ENCODE results near the gene RGS6.
"Not testable (repeated sequence)": the region's sequence is repeated elsewhere in the genome, so short reads cannot be mapped to it uniquely, and the experiment has no call there.

RGS6 gene

GRCh38 chr14:71932229-71932981, at the start of gene RGS6:
TSS of gene RGS6 (plus strand) at chr14:71932429.
- Histone ChIP-seq H3K4me1 (ENCODE audit: control insufficient read depth in 1 of 2, insufficient read depth in 1 of 2, low read depth in 1 of 2, low read length in 1 of 2) (no peaks in the 10 kb centered on the region), H3K27me3 (peaks cover 84% of the 10 kb centered on the region), H3K4me3 (ENCODE audit: low read depth in 1 of 2, low read length in 1 of 2) (no peak within 1 kb of the TSS), H3K9me3 (no peaks in the 10 kb centered on the region), H3K27ac (no peak within 1 kb of the TSS), H3K36me3 (no peaks in the 10 kb centered on the region)
- TF ChIP-seq, protein P1, sequence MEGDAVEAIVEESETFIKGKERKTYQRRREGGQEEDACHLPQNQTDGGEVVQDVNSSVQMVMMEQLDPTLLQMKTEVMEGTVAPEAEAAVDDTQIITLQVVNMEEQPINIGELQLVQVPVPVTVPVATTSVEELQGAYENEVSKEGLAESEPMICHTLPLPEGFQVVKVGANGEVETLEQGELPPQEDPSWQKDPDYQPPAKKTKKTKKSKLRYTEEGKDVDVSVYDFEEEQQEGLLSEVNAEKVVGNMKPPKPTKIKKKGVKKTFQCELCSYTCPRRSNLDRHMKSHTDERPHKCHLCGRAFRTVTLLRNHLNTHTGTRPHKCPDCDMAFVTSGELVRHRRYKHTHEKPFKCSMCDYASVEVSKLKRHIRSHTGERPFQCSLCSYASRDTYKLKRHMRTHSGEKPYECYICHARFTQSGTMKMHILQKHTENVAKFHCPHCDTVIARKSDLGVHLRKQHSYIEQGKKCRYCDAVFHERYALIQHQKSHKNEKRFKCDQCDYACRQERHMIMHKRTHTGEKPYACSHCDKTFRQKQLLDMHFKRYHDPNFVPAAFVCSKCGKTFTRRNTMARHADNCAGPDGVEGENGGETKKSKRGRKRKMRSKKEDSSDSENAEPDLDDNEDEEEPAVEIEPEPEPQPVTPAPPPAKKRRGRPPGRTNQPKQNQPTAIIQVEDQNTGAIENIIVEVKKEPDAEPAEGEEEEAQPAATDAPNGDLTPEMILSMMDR (IDR thresholded peaks at IDR 0.05) = no peak

DNA sequence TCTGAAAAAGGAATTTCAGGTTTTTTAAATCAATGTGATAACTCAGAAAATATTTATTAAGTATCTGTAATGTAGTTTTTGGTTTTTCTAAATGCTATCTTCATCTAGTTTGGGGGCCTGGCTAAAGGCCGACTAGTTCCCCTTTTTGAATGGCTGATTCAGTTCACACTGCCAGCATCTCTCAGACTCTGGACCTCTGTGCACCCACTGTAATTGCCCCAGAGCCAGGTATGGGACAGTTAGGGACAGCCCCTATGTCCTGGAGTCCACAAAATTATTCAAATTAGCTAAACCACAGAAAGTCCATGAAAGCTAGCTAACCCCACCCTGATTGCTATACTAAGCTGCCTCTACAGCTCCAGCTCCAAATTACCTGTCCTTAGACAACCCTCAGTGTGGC, 49.1 kb upstream of the RGS6 start:
- no peaks in the 10 kb centered on the region for H3K27me3 ChIP-seq
- TF ChIP-seq, protein P1 (IDR thresholded peaks at IDR 0.05) = no peak
- no peaks in the 10 kb centered on the region for H3K4me1 ChIP-seq (ENCODE audit: control insufficient read depth in 1 of 2, insufficient read depth in 1 of 2, low read depth in 1 of 2, low read length in 1 of 2)
- no peak overlapping the region for H3K27ac ChIP-seq
- no peaks in the 10 kb centered on the region for H3K36me3 ChIP-seq
- H3K9me3 ChIP-seq = no peaks in the 10 kb centered on the region
- H3K4me3 ChIP-seq (ENCODE audit: low read depth in 1 of 2, low read length in 1 of 2) = no peak overlapping the region

- Histone ChIP-seq H3K36me3 (no peaks in the 10 kb centered on the region), H3K27me3 (no peaks in the 10 kb centered on the region), H3K4me1 (ENCODE audit: control insufficient read depth in 1 of 2, insufficient read depth in 1 of 2, low read depth in 1 of 2, low read length in 1 of 2) (no peaks in the 10 kb centered on the region), H3K27ac (no peak overlapping the region), H3K4me3 (ENCODE audit: low read depth in 1 of 2, low read length in 1 of 2) (no peak overlapping the region), H3K9me3 (no peaks in the 10 kb centered on the region)
- TF ChIP-seq, protein P1 (IDR thresholded peaks at IDR 0.05) = no peak
Measured at GRCh38 chr14:71885301-71885700, 46.9 kb upstream of the RGS6 start.

GRCh38 chr14:71887802-71888201, 44.4 kb upstream of the RGS6 start:
- not testable (repeated sequence) for H3K27me3 ChIP-seq; H3K4me1 ChIP-seq (ENCODE audit: control insufficient read depth in 1 of 2, insufficient read depth in 1 of 2, low read depth in 1 of 2, low read length in 1 of 2); H3K4me3 ChIP-seq (ENCODE audit: low read depth in 1 of 2, low read length in 1 of 2); H3K9me3 ChIP-seq; H3K27ac ChIP-seq; H3K36me3 ChIP-seq

DNA sequence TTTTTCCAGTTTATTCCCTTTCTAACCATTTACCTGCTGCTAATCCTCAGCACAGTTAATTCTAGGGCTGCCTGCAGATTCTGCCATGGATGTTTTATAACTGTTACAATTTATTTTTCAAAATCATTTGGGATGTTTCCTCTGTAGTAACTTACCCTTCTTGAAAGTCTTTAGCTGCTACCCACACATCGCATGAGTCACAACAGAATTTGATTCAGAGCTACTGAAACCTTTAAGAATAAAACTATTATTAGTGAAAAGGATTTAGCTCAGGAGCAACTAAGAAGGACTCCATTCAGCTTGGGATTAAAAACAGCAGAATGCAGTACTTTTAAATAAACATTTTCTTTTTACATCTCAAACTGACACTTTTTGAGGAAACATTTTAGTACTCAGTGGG, 41.7 kb upstream of the RGS6 start:
- H3K36me3 ChIP-seq = no peaks in the 10 kb centered on the region
- no peaks in the 10 kb centered on the region for H3K27me3 ChIP-seq
- H3K9me3 ChIP-seq = no peaks in the 10 kb centered on the region
- no peak overlapping the region for H3K27ac ChIP-seq
- H3K4me1 ChIP-seq (ENCODE audit: control insufficient read depth in 1 of 2, insufficient read depth in 1 of 2, low read depth in 1 of 2, low read length in 1 of 2) = no peaks in the 10 kb centered on the region
- TF ChIP-seq, protein P1 (IDR thresholded peaks at IDR 0.05) = no peak
- no peak overlapping the region for H3K4me3 ChIP-seq (ENCODE audit: low read depth in 1 of 2, low read length in 1 of 2)

GRCh38 chr14:71891185-71891584, 41.0 kb upstream of the RGS6 start:
- Histone ChIP-seq H3K4me3 (ENCODE audit: low read depth in 1 of 2, low read length in 1 of 2) (no peak overlapping the region), H3K4me1 (ENCODE audit: control insufficient read depth in 1 of 2, insufficient read depth in 1 of 2, low read depth in 1 of 2, low read length in 1 of 2) (no peaks in the 10 kb centered on the region), H3K9me3 (no peaks in the 10 kb centered on the region), H3K27ac (no peak overlapping the region), H3K36me3 (no peaks in the 10 kb centered on the region), H3K27me3 (no peaks in the 10 kb centered on the region)
- TF ChIP-seq, protein P1 (IDR thresholded peaks at IDR 0.05) = no peak

Data from neutrophil (primary cell).